Activated CD4-positive, alpha-beta T cell treated with anti-CD3 and anti-CD28 coated beads for 36 hours (primary cell): ENCODE results near the gene KAZN. TPM values are rescaled to one million over a fixed set of nuclear protein-coding genes. Genes with fewer than 3 reads are reported as not detected.

Experiments used
- ATAC-seq: fragments of 200-7000 bp; cut with Tn5 transposase; one replicate; pipeline ENCODE4 v1.10.0; 2021; ENCODE audit warnings: mild to moderate bottlenecking, moderate library complexity
- CTCF ChIA-PET: fragments of 350-600 bp; sonication (Branson Sonifier 250); formaldehyde crosslinking; loops from one replicate; lab custom pipeline; 2021; ENCODE audit warnings: antibody characterized with exemption; lab: Charles Lee
- POLR2A ChIA-PET: fragments of 350-600 bp; sonication (Branson Sonifier 250); formaldehyde crosslinking; loops from one replicate; lab custom pipeline; 2021; ENCODE audit warnings: antibody characterized with exemption, inconsistent platforms; lab: Charles Lee
- DNase-seq: peaks from one replicate; pipeline ENCODE4 v3.0.0-alpha.2; 2020
- H3K27ac Mint-ChIP-seq: one replicate; pipeline ENCODE4 v1.8.0; 2021; ENCODE audit warnings: mixed read lengths
- H3K27me3 Mint-ChIP-seq: one replicate; pipeline ENCODE4 v1.8.0; 2021; ENCODE audit warnings: mixed read lengths
- H3K36me3 Mint-ChIP-seq: one replicate; pipeline ENCODE4 v1.8.0; 2021; ENCODE audit warnings: low read depth, mixed read lengths
- H3K4me1 Mint-ChIP-seq: one replicate; pipeline ENCODE4 v1.8.0; 2021; ENCODE audit warnings: mixed read lengths
- H3K4me3 Mint-ChIP-seq: one replicate; pipeline ENCODE4 v1.8.0; 2021; ENCODE audit warnings: mild to moderate bottlenecking, moderate library complexity, mixed read lengths
- H3K9me3 Mint-ChIP-seq: one replicate; pipeline ENCODE4 v1.8.0; 2021; ENCODE audit warnings: low read depth, mixed read lengths
- intact Hi-C, 2 experiments: fragments of 100-400 bp; cut with DNase I in 1 of 2; cut with micrococcal nuclease in 1 of 2; formaldehyde crosslinking; loops; one replicate each; pipeline versions ENCODE4 v1.14.2 to v1.15.1; 2022 to 2024; cut with DNase I, micrococcal nuclease
- total RNA-seq, 2 experiments: library from RNA; stranded (reverse); gene quantifications; one replicate each; pipeline ENCODE4 v1.2.3, GENCODE V29; 2021

Gene KAZN
- total RNA-seq, 2 experiments from 2014 or later, result 0.89 to 0.90 TPM

DNA sequence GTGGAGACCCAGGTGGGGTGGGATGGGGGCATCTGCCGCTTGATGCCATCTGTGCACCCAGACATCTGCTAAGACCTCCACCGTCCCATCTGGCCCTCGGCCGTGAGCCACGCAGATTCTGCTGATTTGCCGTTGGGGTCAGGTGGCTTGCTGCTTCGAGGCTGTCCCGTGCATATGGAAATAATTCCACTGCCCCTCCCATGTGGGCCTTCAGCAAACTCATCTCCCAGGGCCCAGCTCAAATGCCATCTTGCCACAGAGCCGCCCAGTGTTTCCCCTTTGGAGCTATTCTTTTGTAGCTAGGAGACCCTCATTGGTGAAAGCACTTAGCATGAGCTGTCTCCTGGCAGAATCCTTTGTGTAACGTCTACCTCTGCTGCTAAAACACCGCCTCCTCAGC lies 99.8 kb downstream of the KAZN start:
- intact Hi-C loops, result no loop called here
- Mint-ChIP-seq H3K36me3 (no peaks in the 10 kb centered on the region), H3K4me1 (no peaks in the 10 kb centered on the region), H3K9me3 (peaks cover 1% of the 10 kb centered on the region), H3K4me3 (no peak overlapping the region), H3K27ac (no peak overlapping the region), H3K27me3 (no peaks in the 10 kb centered on the region)
- ATAC-seq (no peak), DNase-seq (no peak)
- POLR2A ChIA-PET, result no interaction called here
- CTCF ChIA-PET, result interaction anchor here (0.6 kb wide), 2 partner anchors 139 to 366 kb away, joined by 3 read pairs; no protein-coding TSS in a partner anchor

DNA sequence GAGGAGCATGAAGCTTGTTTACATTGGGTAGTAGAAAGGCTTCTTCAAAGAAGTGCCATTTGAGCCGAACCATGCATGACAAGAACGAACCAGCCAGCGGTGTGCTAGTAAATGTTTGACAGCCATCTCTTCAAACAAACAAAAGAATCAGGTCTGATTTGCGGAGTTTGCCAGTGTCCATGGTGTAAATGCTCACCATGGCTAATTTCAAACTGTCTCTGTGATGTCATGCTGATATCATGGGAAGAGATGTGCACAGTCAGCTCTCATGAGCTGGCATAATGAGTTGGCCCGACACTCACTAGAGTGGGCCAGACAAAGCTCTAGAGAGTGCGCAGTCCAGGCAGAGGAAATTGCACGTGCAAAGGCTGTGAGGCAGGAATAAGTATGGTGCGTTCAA lies 101.1 kb downstream of the KAZN start:
- POLR2A ChIA-PET, result no interaction called here
- ATAC-seq, result no peak
- Mint-ChIP-seq H3K27ac (no peak overlapping the region), H3K27me3 (no peaks in the 10 kb centered on the region), H3K4me1 (no peaks in the 10 kb centered on the region), H3K9me3 (peaks cover 1% of the 10 kb centered on the region), H3K36me3 (no peaks in the 10 kb centered on the region), H3K4me3 (no peak overlapping the region)
- intact Hi-C loops, result no loop called here
- CTCF ChIA-PET, result no interaction called here
- DNase-seq, result no peak

DNA sequence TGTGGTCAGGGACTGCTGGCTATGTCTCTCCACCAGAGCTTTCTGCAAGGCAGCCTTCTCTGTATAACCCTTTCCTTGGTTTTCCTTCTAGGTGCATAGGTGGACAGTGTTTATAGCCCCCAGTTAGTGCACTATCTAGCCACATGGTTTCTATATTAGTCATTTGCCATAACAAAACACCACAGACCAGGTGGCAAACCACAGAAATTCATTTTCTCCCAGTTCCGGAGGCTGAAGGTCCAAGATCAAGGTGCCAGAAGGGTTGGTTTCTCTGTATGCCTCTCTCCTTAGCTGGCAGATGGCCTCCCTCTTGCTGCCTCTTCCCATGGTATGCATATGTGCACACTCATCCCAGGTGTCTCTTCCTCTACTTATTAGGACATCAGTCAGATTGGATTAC lies 106.4 kb downstream of the KAZN start:
- H3K4me1 Mint-ChIP-seq, result no peaks in the 10 kb centered on the region
- DNase-seq (no peak), ATAC-seq (no peak)
- no peak overlapping the region for H3K4me3 Mint-ChIP-seq
- H3K36me3 Mint-ChIP-seq, result no peaks in the 10 kb centered on the region
- H3K27me3 Mint-ChIP-seq, result peaks cover 5% of the 10 kb centered on the region
- H3K27ac Mint-ChIP-seq, result no peak overlapping the region
- peaks cover 11% of the 10 kb centered on the region for H3K9me3 Mint-ChIP-seq
- ChIA-PET POLR2A (no interaction called here), CTCF (no interaction called here)
- intact Hi-C loops, result no loop called here

DNA sequence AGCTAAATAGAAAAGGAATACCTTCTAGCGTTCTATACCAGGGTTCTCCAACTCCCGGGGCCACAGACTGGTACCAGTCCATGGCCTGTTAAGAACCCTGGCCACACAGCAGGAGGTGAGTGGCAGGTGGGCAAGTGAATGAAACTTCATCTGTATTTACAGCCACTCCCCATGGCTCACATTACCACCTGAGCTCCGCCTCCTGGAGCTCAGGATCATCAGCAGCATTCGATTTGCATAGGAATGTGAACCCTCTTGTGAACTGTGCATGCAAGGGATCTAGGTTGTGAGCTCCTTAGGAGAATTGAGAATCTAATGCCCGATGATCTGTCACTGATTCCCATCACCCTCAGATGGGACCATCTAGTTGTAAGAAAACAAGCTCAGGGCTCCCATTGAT lies 107.3 kb downstream of the KAZN start:
- ATAC-seq, result no peak
- POLR2A ChIA-PET, result no interaction called here
- Mint-ChIP-seq H3K27me3 (peaks cover 6% of the 10 kb centered on the region), H3K9me3 (peaks cover 11% of the 10 kb centered on the region), H3K27ac (no peak overlapping the region), H3K4me1 (no peaks in the 10 kb centered on the region), H3K4me3 (no peak overlapping the region), H3K36me3 (no peaks in the 10 kb centered on the region)
- intact Hi-C loops, result no loop called here
- CTCF ChIA-PET, result no interaction called here
- DNase-seq, result no peak

DNA sequence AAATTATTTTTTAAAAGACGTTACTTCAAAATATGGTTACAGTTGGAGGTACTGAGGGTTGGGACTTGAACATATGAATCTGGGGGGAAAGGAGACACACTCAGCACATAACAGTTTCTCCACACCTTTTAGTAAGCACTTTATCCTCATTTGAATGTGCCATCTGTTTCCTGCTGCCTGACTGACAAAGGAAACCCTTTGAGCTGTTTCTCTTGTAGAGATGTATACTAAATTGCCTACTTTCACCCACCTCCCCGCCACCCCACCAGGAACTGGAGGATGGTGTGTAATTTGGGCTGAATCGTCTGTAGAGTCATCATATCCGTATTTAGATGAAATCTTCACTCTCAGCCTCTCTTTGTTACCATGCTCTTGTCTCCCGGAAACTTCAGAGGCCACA lies 108.1 kb downstream of the KAZN start:
- Mint-ChIP-seq H3K36me3 (no peaks in the 10 kb centered on the region), H3K27me3 (peaks cover 6% of the 10 kb centered on the region), H3K4me1 (no peaks in the 10 kb centered on the region), H3K27ac (no peak overlapping the region), H3K9me3 (peaks cover 11% of the 10 kb centered on the region), H3K4me3 (no peak overlapping the region)
- intact Hi-C loops, result no loop called here
- ChIA-PET CTCF (no interaction called here), POLR2A (no interaction called here)
- DNase-seq (no peak), ATAC-seq (no peak)

DNA sequence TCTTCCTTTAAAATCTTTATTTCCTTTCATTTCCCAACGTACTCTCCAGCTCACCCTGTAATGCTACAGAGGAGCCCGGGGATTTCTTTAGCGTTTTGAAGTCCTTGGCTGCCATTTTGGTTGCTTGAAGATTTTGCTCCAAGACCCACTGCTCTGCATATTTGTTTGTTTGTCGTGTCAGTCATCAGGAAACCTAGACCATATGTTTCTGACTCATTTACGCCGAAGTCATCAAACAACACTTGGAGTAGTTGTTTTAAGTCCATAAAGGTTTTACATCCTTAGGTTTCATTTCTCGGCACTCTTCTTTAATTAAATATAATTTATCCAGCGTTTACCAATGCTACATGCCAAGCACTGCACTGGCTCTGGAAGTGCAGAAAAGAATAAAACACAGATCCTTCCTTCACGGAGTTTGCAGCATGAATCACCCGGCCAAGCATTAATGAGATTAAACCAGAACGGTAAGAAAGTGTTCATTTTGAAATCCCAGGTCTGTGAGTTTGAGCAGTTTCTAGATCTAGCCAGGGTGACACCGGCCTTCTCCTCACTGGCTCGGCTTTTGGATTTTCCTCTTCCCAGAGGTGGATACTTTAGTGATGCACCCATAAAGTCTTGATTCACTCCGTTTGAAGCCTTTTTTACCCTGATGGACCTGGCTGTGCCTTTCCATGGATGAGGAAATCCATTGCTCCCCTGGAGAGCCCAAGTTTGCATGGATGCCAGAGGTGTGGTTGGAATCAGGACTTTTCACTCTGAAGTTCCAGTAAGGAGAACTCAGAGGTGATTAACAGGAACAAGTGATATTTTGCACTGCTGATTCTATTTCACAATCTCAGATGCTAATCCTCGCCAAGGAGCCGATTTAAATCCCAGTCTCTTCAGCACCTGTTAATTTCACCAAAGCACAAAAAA lies 109.3 kb downstream of the KAZN start:
- Mint-ChIP-seq H3K27me3 (peaks cover 6% of the 10 kb centered on the region), H3K27ac (no peak overlapping the region), H3K4me1 (no peaks in the 10 kb centered on the region), H3K4me3 (no peak overlapping the region), H3K36me3 (no peaks in the 10 kb centered on the region), H3K9me3 (peaks cover 11% of the 10 kb centered on the region)
- intact Hi-C loops, result no loop called here
- no peak for DNase-seq
- POLR2A ChIA-PET, result no interaction called here
- ATAC-seq, result no peak
- CTCF ChIA-PET, result no interaction called here

DNA sequence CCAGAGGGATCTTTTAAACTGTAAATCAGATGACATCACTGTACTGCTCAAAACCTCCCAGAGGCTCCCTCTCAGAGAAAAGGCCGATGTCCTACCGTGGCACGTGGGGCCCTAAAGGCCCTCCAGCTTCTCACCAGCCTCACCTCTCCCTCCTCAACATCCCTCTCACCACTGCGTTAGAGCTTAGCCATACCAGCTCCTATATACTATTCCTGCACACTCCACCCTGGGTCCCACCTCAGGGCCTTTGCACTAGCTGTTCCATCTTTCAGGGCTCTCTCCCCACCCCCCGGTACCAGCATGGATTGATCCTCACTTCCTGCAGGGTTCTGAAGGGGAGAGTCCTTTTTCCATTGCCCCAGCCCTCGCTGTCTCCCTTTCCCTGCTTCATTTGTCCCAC lies 111.8 kb downstream of the KAZN start:
- H3K27me3 Mint-ChIP-seq, result peaks cover 6% of the 10 kb centered on the region
- ChIA-PET POLR2A (no interaction called here), CTCF (no interaction called here)
- intact Hi-C loops, result no loop called here
- H3K4me1 Mint-ChIP-seq, result no peaks in the 10 kb centered on the region
- no peak overlapping the region for H3K4me3 Mint-ChIP-seq
- H3K9me3 Mint-ChIP-seq, result peaks cover 8% of the 10 kb centered on the region
- no peak for ATAC-seq
- H3K36me3 Mint-ChIP-seq, result no peaks in the 10 kb centered on the region
- no peak for DNase-seq
- H3K27ac Mint-ChIP-seq, result no peak overlapping the region

DNA sequence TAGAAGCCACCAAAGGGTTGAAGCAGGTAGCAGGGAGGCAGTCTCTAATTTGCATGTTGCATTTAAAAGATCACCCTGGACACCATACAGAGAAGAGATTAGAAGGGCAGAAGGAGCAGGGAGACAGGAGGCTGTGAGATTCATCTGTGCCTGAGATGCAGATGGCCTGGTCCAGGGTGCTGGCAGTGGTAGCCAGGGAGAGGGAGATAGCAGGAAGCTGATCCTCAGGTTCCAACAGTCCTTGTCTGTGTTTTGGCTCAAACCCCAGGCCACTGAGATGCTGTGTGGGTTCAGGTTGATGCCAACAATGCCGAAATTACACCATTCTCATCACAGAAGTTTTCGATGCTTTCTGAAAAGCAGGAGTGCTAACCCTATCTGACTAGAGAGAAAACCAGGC lies 113.7 kb downstream of the KAZN start:
- Mint-ChIP-seq H3K9me3 (peaks cover 5% of the 10 kb centered on the region), H3K4me1 (no peaks in the 10 kb centered on the region), H3K4me3 (no peak overlapping the region), H3K27ac (no peak overlapping the region), H3K27me3 (peaks cover 4% of the 10 kb centered on the region), H3K36me3 (no peaks in the 10 kb centered on the region)
- CTCF ChIA-PET, result no interaction called here
- no peak for DNase-seq
- intact Hi-C loops, result no loop called here
- ATAC-seq, result no peak
- POLR2A ChIA-PET, result no interaction called here

DNA sequence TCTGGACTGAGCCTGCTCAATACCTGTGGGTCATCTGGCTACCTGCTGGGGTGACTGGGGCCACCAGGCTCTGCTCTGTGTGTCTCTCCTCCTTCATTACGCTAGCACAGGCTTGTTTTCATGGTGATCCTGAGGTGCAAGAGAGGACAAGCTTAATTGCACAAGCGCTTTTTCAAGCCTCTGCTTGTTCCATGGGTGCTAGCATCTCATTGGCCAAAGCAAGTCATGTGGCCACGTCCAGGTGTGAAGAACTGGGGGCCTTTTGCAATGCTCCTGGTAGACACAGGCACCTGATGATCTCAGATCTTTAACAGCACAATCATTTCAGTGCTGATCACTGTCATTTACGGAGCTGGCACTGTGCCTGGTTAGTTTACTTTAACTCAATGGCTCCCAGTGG lies 114.6 kb downstream of the KAZN start:
- Mint-ChIP-seq H3K36me3 (no peaks in the 10 kb centered on the region), H3K4me1 (no peaks in the 10 kb centered on the region), H3K4me3 (no peak overlapping the region), H3K9me3 (peaks cover 5% of the 10 kb centered on the region), H3K27ac (no peak overlapping the region), H3K27me3 (peaks cover 4% of the 10 kb centered on the region)
- ATAC-seq, result no peak
- DNase-seq, result no peak
- ChIA-PET POLR2A (no interaction called here), CTCF (no interaction called here)
- intact Hi-C loops, result no loop called here

DNA sequence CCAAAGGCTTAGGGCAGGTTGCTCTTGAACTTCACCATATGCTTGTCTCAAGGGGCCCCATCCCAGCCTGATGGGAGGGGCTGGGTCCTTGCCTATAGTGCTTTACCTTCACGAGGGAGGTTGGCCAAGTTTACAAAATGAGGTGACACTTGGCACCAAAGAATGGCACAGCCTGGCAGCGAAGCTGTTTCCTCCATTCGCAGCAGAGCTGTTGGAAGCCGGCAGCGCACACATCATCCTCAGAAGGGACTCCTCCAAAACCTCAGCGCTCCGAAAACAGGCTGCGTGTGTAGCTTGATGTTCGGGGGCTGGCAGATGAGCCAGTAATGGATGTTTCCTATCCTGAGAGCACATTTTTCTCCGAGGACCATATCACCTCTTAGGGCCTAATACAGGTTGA lies 116.8 kb downstream of the KAZN start:
- H3K9me3 Mint-ChIP-seq, result peaks cover 4% of the 10 kb centered on the region
- no peaks in the 10 kb centered on the region for H3K4me1 Mint-ChIP-seq
- no peak overlapping the region for H3K4me3 Mint-ChIP-seq
- DNase-seq (no peak), ATAC-seq (no peak)
- no peak overlapping the region for H3K27ac Mint-ChIP-seq
- intact Hi-C loops, result no loop called here
- CTCF ChIA-PET, result no interaction called here
- H3K36me3 Mint-ChIP-seq, result no peaks in the 10 kb centered on the region
- POLR2A ChIA-PET, result no interaction called here
- H3K27me3 Mint-ChIP-seq, result no peaks in the 10 kb centered on the region

DNA sequence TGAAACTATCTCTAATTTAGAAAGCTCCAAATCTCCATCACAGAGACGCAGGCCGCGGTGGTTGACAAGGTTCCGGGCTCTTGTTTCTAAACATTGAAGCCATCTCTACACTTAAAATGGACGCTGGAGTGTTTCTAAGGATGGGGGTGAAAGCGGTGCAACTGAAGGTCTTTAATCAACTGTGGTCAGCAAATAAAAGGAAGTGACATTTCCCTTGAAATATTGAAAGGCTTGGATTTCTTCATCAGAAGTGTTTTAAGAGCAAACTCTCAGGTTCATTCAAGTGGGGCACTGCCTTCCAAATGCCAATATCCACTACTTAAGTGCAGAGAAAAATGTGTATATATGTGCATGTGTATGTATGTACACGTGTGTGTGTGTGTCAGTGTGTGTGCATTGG lies 117.3 kb downstream of the KAZN start:
- H3K4me1 Mint-ChIP-seq, result no peaks in the 10 kb centered on the region
- DNase-seq, result no peak
- ATAC-seq, result no peak
- POLR2A ChIA-PET, result no interaction called here
- H3K27ac Mint-ChIP-seq, result no peak overlapping the region
- no peak overlapping the region for H3K4me3 Mint-ChIP-seq
- H3K9me3 Mint-ChIP-seq, result peaks cover 4% of the 10 kb centered on the region
- intact Hi-C loops, result no loop called here
- no peaks in the 10 kb centered on the region for H3K36me3 Mint-ChIP-seq
- no peaks in the 10 kb centered on the region for H3K27me3 Mint-ChIP-seq
- CTCF ChIA-PET, result no interaction called here

DNA sequence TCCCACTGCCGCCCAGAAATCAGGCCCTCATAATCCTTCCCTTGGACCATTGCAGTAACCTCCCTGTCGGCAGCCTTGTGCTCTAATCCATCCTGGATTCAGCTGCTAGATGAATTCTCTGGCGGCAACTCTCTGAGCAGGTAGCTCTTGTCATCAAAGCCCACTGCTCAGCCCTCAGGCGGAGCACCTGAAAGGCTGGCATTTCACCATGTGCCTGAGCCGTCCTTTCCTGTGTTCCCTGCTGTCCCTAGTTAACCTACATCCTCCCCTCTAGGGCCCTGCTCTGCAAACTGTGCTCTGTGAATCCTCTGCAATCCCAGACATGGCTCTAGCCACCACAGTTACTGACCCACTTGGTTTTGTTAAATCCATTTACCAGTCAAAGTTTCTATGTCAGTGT lies 118.0 kb downstream of the KAZN start:
- Mint-ChIP-seq H3K27ac (no peak overlapping the region), H3K27me3 (no peaks in the 10 kb centered on the region), H3K4me3 (no peak overlapping the region), H3K4me1 (no peaks in the 10 kb centered on the region), H3K36me3 (no peaks in the 10 kb centered on the region), H3K9me3 (peaks cover 4% of the 10 kb centered on the region)
- intact Hi-C loops, result no loop called here
- no peak for ATAC-seq
- POLR2A ChIA-PET, result no interaction called here
- CTCF ChIA-PET, result no interaction called here
- no peak for DNase-seq
